Prostate gland (tissue), 2 donors: ENCODE results near the gene ANO10.
"Not testable (repeated sequence)": the region's sequence is repeated elsewhere in the genome, so short reads cannot be mapped to it uniquely, and the experiment has no call there.

Experiments used
- POLR2A ChIP-seq: fragments of 450-650 bp; IDR thresholded peaks from one replicate; pipeline ENCODE4 v1.6.1; 2016; ENCODE audit warnings: antibody characterized with exemption, mild to moderate bottlenecking
- POLR2AphosphoS5 ChIP-seq: sonication (generic); formaldehyde crosslinking; IDR thresholded peaks from one replicate; pipeline ENCODE4 v1.6.1; 2017; ENCODE audit warnings: antibody characterized with exemption
- TF ChIP-seq, protein P1 (sequence below), 4 experiments: fragments of 200-600 bp in 2 of 4; fragments of 450-650 bp in 2 of 4; sonication (generic) in 2 of 4; IDR thresholded peaks; 1 replicate in 3 of 4; 2 replicates in 1 of 4; pipeline ENCODE4 v1.5.1; 2016 to 2019; ENCODE audit warnings: antibody characterized with exemption in 4 of 4, mild to moderate bottlenecking in 2 of 4, moderate library complexity in 2 of 4

GRCh38 chr3:43478839-43479238 is 143.0 kb downstream of the ANO10 start:
- TF ChIP-seq, protein P1, sequence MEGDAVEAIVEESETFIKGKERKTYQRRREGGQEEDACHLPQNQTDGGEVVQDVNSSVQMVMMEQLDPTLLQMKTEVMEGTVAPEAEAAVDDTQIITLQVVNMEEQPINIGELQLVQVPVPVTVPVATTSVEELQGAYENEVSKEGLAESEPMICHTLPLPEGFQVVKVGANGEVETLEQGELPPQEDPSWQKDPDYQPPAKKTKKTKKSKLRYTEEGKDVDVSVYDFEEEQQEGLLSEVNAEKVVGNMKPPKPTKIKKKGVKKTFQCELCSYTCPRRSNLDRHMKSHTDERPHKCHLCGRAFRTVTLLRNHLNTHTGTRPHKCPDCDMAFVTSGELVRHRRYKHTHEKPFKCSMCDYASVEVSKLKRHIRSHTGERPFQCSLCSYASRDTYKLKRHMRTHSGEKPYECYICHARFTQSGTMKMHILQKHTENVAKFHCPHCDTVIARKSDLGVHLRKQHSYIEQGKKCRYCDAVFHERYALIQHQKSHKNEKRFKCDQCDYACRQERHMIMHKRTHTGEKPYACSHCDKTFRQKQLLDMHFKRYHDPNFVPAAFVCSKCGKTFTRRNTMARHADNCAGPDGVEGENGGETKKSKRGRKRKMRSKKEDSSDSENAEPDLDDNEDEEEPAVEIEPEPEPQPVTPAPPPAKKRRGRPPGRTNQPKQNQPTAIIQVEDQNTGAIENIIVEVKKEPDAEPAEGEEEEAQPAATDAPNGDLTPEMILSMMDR (IDR thresholded peaks at IDR 0.05) = not testable (repeated sequence)
- TF ChIP-seq POLR2A, POLR2AphosphoS5: not testable (repeated sequence)
